SU-DHL-6 (cell line): Measurements from ENCODE around the gene GRB10.

Experiments used
- EZH2phosphoT487 ChIP-seq: fragments of 200-600 bp; sonication (generic), shearing (Covaris generic); conservative IDR thresholded peaks from 2 replicates; pipeline ENCODE4 v1.6.1; 2018; ENCODE audit warnings: mild to moderate bottlenecking, antibody characterized with exemption, low read length, moderate library complexity, mixed read lengths
- TF ChIP-seq, protein P1 (sequence below): fragments of 200-600 bp; sonication (generic); IDR thresholded peaks from one replicate; pipeline ENCODE4 v1.5.1; 2017; ENCODE audit warnings: antibody characterized with exemption, mild to moderate bottlenecking, low read length, moderate library complexity; ENCODE audit not compliant: insufficient read depth, poor library complexity, severe bottlenecking

DNA sequence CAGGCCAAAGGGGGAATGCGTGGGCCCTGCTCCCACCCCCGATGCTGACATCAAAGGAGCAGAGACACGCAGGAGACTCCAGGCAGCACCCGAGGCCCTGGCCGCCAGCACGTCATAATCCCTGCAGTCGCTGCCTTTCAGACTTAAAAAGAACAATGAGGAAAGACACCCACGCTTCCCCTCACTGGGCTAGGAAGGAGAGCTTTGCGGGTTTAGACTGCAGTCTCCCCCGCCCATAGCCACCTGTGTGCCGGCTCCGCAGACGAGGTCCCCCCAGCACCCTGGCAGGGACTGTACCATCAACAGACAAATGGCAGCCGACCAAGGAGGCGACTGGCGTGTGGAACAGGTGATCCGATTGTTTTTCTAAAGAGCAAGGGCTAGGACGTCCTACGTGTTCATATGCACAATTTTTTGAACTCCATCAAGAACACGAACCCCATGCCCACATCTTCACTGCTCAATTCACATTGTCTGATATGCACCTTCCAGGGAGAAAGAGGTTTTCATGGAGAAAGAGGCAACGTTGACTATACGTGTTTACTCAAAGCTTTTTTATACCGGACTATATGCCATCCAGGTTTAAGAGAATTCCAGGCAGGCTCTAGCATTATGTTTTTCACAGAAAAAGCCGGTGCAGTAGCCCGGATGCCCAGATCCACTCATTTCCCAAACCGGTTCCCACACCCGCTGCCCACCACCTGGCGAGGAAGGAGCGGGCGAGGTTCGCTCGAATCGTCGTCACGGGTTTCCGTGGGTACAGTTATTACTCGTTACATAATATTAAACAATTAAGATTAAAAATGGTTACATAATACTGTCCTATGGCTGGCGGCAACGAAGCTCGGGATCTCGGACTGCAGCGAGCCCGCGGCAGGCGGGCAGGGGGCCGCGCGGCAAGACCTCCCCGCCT lies 1.1 kb downstream of the GRB10 start:
- TF ChIP-seq, protein P1, sequence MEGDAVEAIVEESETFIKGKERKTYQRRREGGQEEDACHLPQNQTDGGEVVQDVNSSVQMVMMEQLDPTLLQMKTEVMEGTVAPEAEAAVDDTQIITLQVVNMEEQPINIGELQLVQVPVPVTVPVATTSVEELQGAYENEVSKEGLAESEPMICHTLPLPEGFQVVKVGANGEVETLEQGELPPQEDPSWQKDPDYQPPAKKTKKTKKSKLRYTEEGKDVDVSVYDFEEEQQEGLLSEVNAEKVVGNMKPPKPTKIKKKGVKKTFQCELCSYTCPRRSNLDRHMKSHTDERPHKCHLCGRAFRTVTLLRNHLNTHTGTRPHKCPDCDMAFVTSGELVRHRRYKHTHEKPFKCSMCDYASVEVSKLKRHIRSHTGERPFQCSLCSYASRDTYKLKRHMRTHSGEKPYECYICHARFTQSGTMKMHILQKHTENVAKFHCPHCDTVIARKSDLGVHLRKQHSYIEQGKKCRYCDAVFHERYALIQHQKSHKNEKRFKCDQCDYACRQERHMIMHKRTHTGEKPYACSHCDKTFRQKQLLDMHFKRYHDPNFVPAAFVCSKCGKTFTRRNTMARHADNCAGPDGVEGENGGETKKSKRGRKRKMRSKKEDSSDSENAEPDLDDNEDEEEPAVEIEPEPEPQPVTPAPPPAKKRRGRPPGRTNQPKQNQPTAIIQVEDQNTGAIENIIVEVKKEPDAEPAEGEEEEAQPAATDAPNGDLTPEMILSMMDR: no peak
- no peak for TF ChIP-seq EZH2phosphoT487
